Measurements from ENCODE around the gene GDI2. TPM values are rescaled to one million over a fixed set of nuclear protein-coding genes. Genes with fewer than 3 reads are reported as not detected.

The GDI2 gene
- total and polyA plus RNA-seq, 2 of the 13 experiments (the other 11 are each of a cell fraction or from before 2014, with no cell fraction given): 153 to 477 TPM

DNA sequence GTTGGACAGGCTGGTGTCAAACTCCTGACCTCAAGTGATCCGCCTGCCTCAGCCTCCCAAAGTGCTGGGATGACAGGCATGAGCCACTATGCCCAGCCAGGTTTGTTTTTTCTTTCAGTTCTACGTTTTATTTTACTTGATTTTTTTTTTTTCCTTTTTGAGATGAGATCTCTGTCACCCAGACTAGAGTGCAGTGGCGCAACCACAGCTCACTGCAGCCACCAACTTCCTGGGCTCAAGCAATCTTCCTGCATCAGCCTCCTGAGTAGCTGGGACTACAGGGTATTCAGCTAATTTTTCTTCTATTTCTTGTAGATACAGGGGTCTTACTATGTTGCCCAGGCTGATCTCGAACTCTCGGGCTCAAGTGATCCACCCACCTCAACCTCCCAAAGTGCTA lies 24.3 kb downstream of the GDI2 start:
- DNase-seq (ENCODE audit: low spot score): no peak
- FAIRE-seq: no peak
- TF ChIP-seq, protein P1, sequence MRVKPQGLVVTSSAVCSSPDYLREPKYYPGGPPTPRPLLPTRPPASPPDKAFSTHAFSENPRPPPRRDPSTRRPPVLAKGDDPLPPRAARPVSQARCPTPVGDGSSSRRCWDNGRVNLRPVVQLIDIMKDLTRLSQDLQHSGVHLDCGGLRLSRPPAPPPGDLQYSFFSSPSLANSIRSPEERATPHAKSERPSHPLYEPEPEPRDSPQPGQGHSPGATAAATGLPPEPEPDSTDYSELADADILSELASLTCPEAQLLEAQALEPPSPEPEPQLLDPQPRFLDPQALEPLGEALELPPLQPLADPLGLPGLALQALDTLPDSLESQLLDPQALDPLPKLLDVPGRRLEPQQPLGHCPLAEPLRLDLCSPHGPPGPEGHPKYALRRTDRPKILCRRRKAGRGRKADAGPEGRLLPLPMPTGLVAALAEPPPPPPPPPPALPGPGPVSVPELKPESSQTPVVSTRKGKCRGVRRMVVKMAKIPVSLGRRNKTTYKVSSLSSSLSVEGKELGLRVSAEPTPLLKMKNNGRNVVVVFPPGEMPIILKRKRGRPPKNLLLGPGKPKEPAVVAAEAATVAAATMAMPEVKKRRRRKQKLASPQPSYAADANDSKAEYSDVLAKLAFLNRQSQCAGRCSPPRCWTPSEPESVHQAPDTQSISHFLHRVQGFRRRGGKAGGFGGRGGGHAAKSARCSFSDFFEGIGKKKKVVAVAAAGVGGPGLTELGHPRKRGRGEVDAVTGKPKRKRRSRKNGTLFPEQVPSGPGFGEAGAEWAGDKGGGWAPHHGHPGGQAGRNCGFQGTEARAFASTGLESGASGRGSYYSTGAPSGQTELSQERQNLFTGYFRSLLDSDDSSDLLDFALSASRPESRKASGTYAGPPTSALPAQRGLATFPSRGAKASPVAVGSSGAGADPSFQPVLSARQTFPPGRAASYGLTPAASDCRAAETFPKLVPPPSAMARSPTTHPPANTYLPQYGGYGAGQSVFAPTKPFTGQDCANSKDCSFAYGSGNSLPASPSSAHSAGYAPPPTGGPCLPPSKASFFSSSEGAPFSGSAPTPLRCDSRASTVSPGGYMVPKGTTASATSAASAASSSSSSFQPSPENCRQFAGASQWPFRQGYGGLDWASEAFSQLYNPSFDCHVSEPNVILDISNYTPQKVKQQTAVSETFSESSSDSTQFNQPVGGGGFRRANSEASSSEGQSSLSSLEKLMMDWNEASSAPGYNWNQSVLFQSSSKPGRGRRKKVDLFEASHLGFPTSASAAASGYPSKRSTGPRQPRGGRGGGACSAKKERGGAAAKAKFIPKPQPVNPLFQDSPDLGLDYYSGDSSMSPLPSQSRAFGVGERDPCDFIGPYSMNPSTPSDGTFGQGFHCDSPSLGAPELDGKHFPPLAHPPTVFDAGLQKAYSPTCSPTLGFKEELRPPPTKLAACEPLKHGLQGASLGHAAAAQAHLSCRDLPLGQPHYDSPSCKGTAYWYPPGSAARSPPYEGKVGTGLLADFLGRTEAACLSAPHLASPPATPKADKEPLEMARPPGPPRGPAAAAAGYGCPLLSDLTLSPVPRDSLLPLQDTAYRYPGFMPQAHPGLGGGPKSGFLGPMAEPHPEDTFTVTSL (CRISPR knock-in tag; IDR thresholded peaks at IDR 0.05; ENCODE audit: borderline replicate concordance): no peak
- TF ChIP-seq HOXA9 (CRISPR knock-in tag; IDR thresholded peaks at IDR 0.05; ENCODE audit: borderline replicate concordance) (no peak), SRF (IDR thresholded peaks at IDR 0.05; ENCODE audit: low read depth, low read length) (no peak), ZFY (CRISPR knock-in tag; IDR thresholded peaks at IDR 0.05) (no peak), ZNF709 (CRISPR knock-in tag; IDR thresholded peaks at IDR 0.05) (no peak), KLF11 (CRISPR knock-in tag; IDR thresholded peaks at IDR 0.05) (no peak), NPAS2 (CRISPR knock-in tag; IDR thresholded peaks at IDR 0.05; ENCODE audit: borderline replicate concordance) (no peak), PAWR (CRISPR knock-in tag; IDR thresholded peaks at IDR 0.05; ENCODE audit: borderline replicate concordance) (no peak), ZFP1 (CRISPR knock-in tag; IDR thresholded peaks at IDR 0.05) (no peak), TRIM24 (CRISPR knock-in tag; IDR thresholded peaks at IDR 0.05) (no peak), REXO4 (CRISPR knock-in tag; IDR thresholded peaks at IDR 0.05; ENCODE audit: borderline replicate concordance) (no peak), ZKSCAN1 (IDR thresholded peaks at IDR 0.05; ENCODE audit: low read length) (no peak), ZNF460 (CRISPR knock-in tag; IDR thresholded peaks at IDR 0.05; ENCODE audit: borderline replicate concordance) (no peak), ZFP36L2 (CRISPR knock-in tag; IDR thresholded peaks at IDR 0.05) (no peak), NFE2L1 (CRISPR knock-in tag; IDR thresholded peaks at IDR 0.05; ENCODE audit: borderline replicate concordance) (no peak)
- TF ChIP-seq, protein P2, sequence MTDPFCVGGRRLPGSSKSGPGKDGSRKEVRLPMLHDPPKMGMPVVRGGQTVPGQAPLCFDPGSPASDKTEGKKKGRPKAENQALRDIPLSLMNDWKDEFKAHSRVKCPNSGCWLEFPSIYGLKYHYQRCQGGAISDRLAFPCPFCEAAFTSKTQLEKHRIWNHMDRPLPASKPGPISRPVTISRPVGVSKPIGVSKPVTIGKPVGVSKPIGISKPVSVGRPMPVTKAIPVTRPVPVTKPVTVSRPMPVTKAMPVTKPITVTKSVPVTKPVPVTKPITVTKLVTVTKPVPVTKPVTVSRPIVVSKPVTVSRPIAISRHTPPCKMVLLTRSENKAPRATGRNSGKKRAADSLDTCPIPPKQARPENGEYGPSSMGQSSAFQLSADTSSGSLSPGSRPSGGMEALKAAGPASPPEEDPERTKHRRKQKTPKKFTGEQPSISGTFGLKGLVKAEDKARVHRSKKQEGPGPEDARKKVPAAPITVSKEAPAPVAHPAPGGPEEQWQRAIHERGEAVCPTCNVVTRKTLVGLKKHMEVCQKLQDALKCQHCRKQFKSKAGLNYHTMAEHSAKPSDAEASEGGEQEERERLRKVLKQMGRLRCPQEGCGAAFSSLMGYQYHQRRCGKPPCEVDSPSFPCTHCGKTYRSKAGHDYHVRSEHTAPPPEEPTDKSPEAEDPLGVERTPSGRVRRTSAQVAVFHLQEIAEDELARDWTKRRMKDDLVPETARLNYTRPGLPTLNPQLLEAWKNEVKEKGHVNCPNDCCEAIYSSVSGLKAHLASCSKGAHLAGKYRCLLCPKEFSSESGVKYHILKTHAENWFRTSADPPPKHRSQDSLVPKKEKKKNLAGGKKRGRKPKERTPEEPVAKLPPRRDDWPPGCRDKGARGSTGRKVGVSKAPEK (CRISPR knock-in tag; IDR thresholded peaks at IDR 0.05; ENCODE audit: borderline replicate concordance): no peak
- TF ChIP-seq, protein P3, sequence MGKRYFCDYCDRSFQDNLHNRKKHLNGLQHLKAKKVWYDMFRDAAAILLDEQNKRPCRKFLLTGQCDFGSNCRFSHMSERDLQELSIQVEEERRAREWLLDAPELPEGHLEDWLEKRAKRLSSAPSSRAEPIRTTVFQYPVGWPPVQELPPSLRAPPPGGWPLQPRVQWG (CRISPR knock-in tag; IDR thresholded peaks at IDR 0.05; ENCODE audit: borderline replicate concordance, low read depth): no peak
- ATAC-seq: no peak
- Histone ChIP-seq H3K9ac (ENCODE audit: insufficient read depth, low read depth, low read length) (no peak overlapping the region), H2AFZ (ENCODE audit: low read length) (no peak overlapping the region), H3K9me3 (ENCODE audit: low read length) (no peaks in the 10 kb centered on the region), H3K27ac (ENCODE audit: extremely low read length, insufficient read depth, low read length) (no peak overlapping the region), H3K36me3 (replicated peaks in 1 of 2; ENCODE audit: control insufficient read depth in 1 of 2, insufficient read depth in 2 of 2, low read length in 2 of 2) (peaks cover 19 to 80% of the 10 kb centered on the region in 2 experiments), H4K20me1 (ENCODE audit: insufficient read depth, low read length) (peaks cover 14% of the 10 kb centered on the region; the same call in 1 of the 2 replicates), H3K4me2 (ENCODE audit: low read depth, low read length) (no peak overlapping the region), H3K4me3 (replicated peaks in 1 of 3; ENCODE audit: insufficient read depth in 1 of 3, low read depth in 2 of 3, low read length in 3 of 3) (no peak overlapping the region), H3K4me1 (ENCODE audit: insufficient read depth, low read length) (no peaks in the 10 kb centered on the region), H3K27me3 (ENCODE audit: control insufficient read depth in 1 of 2, insufficient read depth in 2 of 2, low read length in 2 of 2) (no peaks in the 10 kb centered on the region), H3K79me2 (ENCODE audit: insufficient read depth, low read length) (peaks cover 50% of the 10 kb centered on the region)
- in situ Hi-C loops (cut with HindIII; ENCODE audit: extremely low pct_ligation_motif_present, low pct_unique_long_range_greater_than_20kb) (no loop called here), intact Hi-C loops (cut with micrococcal nuclease; ENCODE audit: unreplicated experiment) (no loop called here)
- BruUV-seq (replicated peaks): no TSS peak
- 97% methylated on average over 5 of the region's 5 CpGs for WGBS (ENCODE audit: low lambda C conversion rate)
- POLR2A ChIA-PET: no interaction called here
- CTCF ChIA-PET (ENCODE audit: low intra/inter-chr PET ratio, low total read pairs): no interaction called here
